DMS 273 (cell line): ENCODE results near the gene TRUB1.

Experiments used
- DNase-seq: peaks from one replicate; lab custom pipeline; 2025; ENCODE audit not compliant: unreplicated experiment; lab: John Stamatoyannopoulos, UW

Gene TRUB1

GRCh38 chr10:114974625-114975024 is 36.6 kb downstream of the TRUB1 start:
- DNase-seq: no peak

- DNase-seq: no peak
Measured at GRCh38 chr10:114975091-114975490, 37.1 kb downstream of the TRUB1 start.

GRCh38 chr10:114982989-114983388 is 45.0 kb downstream of the TRUB1 start:
- DNase-seq: no peak

GRCh38 chr10:114987995-114988394 is 50.0 kb downstream of the TRUB1 start:
- DNase-seq: no peak

GRCh38 chr10:114990586-114990985 is 52.6 kb downstream of the TRUB1 start:
- DNase-seq: no peak

GRCh38 chr10:114990991-114991390 is 53.0 kb downstream of the TRUB1 start:
- no peak for DNase-seq

GRCh38 chr10:114992189-114992775 is 54.3 kb downstream of the TRUB1 start:
- DNase-seq: no peak

GRCh38 chr10:114995468-114996247 is 57.7 kb downstream of the TRUB1 start:
- no peak for DNase-seq

GRCh38 chr10:114996542-114996941 is 58.5 kb downstream of the TRUB1 start:
- DNase-seq: no peak

GRCh38 chr10:114998993-114999392 is 61.0 kb downstream of the TRUB1 start:
- DNase-seq: no peak

GRCh38 chr10:115001506-115002381 is 63.7 kb downstream of the TRUB1 start:
- DNase-seq: no peak

GRCh38 chr10:115003396-115003795 is 65.4 kb downstream of the TRUB1 start:
- DNase-seq: no peak

- DNase-seq: no peak
Measured at GRCh38 chr10:115004236-115004862, 66.4 kb downstream of the TRUB1 start.

GRCh38 chr10:115005771-115006170 is 67.8 kb downstream of the TRUB1 start:
- no peak for DNase-seq

- DNase-seq: no peak
Measured at GRCh38 chr10:115018185-115018931, 80.4 kb downstream of the TRUB1 start.

GRCh38 chr10:115020449-115020848 is 82.5 kb downstream of the TRUB1 start:
- DNase-seq: no peak

- no peak for DNase-seq
Measured at GRCh38 chr10:115022733-115023132, 84.7 kb downstream of the TRUB1 start.

GRCh38 chr10:115023715-115024114 is 85.7 kb downstream of the TRUB1 start:
- DNase-seq: no peak

GRCh38 chr10:115024371-115024770 is 86.4 kb downstream of the TRUB1 start:
- DNase-seq: no peak

GRCh38 chr10:115026056-115026745 is 88.2 kb downstream of the TRUB1 start:
- DNase-seq: peak; percentile 29
